ENCODE results near the gene ANKRD29.

ANKRD29 gene

GRCh38 chr18:23690505-23691068, 27.9 kb upstream of the ANKRD29 start:
- TF ChIP-seq EGR1 (IDR thresholded peaks at IDR 0.05) (no peak), TAF1 (IDR thresholded peaks at IDR 0.05; ENCODE audit: low read depth) (no peak), EP300 (IDR thresholded peaks at IDR 0.05; ENCODE audit: borderline replicate concordance) (no peak), YY1 (IDR thresholded peaks at IDR 0.05; ENCODE audit: low read depth) (no peak), REST (IDR thresholded peaks at IDR 0.05; ENCODE audit: low read depth) (no peak), ZBTB7A (IDR thresholded peaks at IDR 0.05; ENCODE audit: low read depth) (no peak), CREB1 (IDR thresholded peaks at IDR 0.05; ENCODE audit: low read depth) (no peak), NFIC (IDR thresholded peaks at IDR 0.05) (no peak), USF1 (IDR thresholded peaks at IDR 0.05) (no peak), MAX (IDR thresholded peaks at IDR 0.05) (no peak)

GRCh38 chr18:23689616-23690504, 27.1 kb upstream of the ANKRD29 start:
- TF ChIP-seq TEAD4 (IDR thresholded peaks at IDR 0.05) (no peak), REST (IDR thresholded peaks at IDR 0.05; ENCODE audit: low read depth) (no peak), EGR1 (IDR thresholded peaks at IDR 0.05) (no peak), RAD21 (IDR thresholded peaks at IDR 0.05; ENCODE audit: low read depth) (no peak), EP300 (IDR thresholded peaks at IDR 0.05; ENCODE audit: borderline replicate concordance) (no peak), MAX (IDR thresholded peaks at IDR 0.05) (no peak), NFIC (IDR thresholded peaks at IDR 0.05) (no peak), CREB1 (IDR thresholded peaks at IDR 0.05; ENCODE audit: low read depth) (no peak), USF1 (IDR thresholded peaks at IDR 0.05) (no peak), YY1 (IDR thresholded peaks at IDR 0.05; ENCODE audit: low read depth) (no peak), FOXM1 (IDR thresholded peaks at IDR 0.05; ENCODE audit: borderline replicate concordance, low read depth) (no peak), TCF12 (IDR thresholded peaks at IDR 0.05; ENCODE audit: low read depth) (no peak), ZBTB7A (IDR thresholded peaks at IDR 0.05; ENCODE audit: low read depth) (no peak; the same call in 1 of the 2 replicates), CEBPB (IDR thresholded peaks at IDR 0.05) (no peak), TAF1 (IDR thresholded peaks at IDR 0.05; ENCODE audit: low read depth) (no peak)

GRCh38 chr18:23689031-23689615, 26.4 kb upstream of the ANKRD29 start, which contains the start of gene LAMA3:
Gene LAMA3 (plus strand): TSS chr18:23689453. CDS start chr18:23689684, 231 bp downstream.
- TF ChIP-seq TAF1 (IDR thresholded peaks at IDR 0.05; ENCODE audit: low read depth) = no peak
- peak; percentile 25; the same call in 1 of the 2 replicates for TF ChIP-seq CREB1 (IDR thresholded peaks at IDR 0.05; ENCODE audit: low read depth)
- no peak for TF ChIP-seq ZBTB7A (IDR thresholded peaks at IDR 0.05; ENCODE audit: low read depth)
- TF ChIP-seq USF1 (IDR thresholded peaks at IDR 0.05) = 0 out of 2 replicates have a peak, but pooled peaks have one; percentile 3
- no peak for TF ChIP-seq EGR1 (IDR thresholded peaks at IDR 0.05)
- no peak for TF ChIP-seq YY1 (IDR thresholded peaks at IDR 0.05; ENCODE audit: low read depth)
- no peak for TF ChIP-seq NFIC (IDR thresholded peaks at IDR 0.05)
- TF ChIP-seq RAD21 (IDR thresholded peaks at IDR 0.05; ENCODE audit: low read depth) = no peak; the same call in 1 of the 2 replicates
- no peak for TF ChIP-seq REST (IDR thresholded peaks at IDR 0.05; ENCODE audit: low read depth)
- no peak; the same call in 1 of the 2 replicates for TF ChIP-seq TEAD4 (IDR thresholded peaks at IDR 0.05)
- TF ChIP-seq CEBPB (IDR thresholded peaks at IDR 0.05) = no peak
- peak; percentile 33; the same call in 1 of the 2 replicates for TF ChIP-seq TCF12 (IDR thresholded peaks at IDR 0.05; ENCODE audit: low read depth)
- TF ChIP-seq EP300 (IDR thresholded peaks at IDR 0.05; ENCODE audit: borderline replicate concordance) = no peak
- TF ChIP-seq FOXM1 (IDR thresholded peaks at IDR 0.05; ENCODE audit: borderline replicate concordance, low read depth) = peak; percentile 27; the same call in 1 of the 2 replicates
- TF ChIP-seq MAX (IDR thresholded peaks at IDR 0.05) = peak; percentile 85
